ENCODE results near the gene ANXA6. TPM values are rescaled to one million over a fixed set of nuclear protein-coding genes. Genes with fewer than 3 reads are reported as not detected.
A peak's percentile ranks its signal among the peaks of the same experiment; 100 is the strongest.

The ANXA6 gene
- total and polyA plus RNA-seq, 8 donors, result 28.4 to 240 (median 88.2) TPM

DNA sequence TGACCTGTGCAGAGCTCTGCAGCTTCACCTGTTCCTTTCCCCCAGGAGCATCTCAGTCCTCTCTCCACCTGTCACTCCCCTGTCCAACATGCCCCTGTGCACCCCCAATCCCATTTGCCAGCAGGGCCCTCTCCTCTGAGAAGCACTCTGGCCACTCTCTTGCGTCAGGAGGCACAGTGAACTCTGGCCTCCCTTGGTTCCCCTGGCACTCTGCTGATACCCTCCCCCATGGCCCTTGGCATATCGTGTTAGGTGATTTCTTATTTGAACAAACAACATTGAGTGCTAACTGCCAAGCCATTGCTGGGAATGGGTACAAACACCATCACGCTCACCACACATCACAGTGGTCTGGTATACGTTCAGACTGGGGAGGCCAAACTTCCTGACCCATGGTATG is 55.8 kb downstream of the ANXA6 start:
- Histone ChIP-seq H3K27me3 (no peaks in the 10 kb centered on the region), H3K9me3 (no peaks in the 10 kb centered on the region), H3K36me3 (peaks cover 19 to 61% (median 57%) of the 10 kb centered on the region in 4 donors), H3K27ac (peak overlapping the region; percentile 55 to 86 (median 80)), H3K4me1 (peaks cover 35 to 86% (median 52%) of the 10 kb centered on the region in 4 donors), H3K4me3 (no peak overlapping the region)
- DNase-seq, result peak in 1 of 2 donors; percentile 81
- TF ChIP-seq, protein P1, sequence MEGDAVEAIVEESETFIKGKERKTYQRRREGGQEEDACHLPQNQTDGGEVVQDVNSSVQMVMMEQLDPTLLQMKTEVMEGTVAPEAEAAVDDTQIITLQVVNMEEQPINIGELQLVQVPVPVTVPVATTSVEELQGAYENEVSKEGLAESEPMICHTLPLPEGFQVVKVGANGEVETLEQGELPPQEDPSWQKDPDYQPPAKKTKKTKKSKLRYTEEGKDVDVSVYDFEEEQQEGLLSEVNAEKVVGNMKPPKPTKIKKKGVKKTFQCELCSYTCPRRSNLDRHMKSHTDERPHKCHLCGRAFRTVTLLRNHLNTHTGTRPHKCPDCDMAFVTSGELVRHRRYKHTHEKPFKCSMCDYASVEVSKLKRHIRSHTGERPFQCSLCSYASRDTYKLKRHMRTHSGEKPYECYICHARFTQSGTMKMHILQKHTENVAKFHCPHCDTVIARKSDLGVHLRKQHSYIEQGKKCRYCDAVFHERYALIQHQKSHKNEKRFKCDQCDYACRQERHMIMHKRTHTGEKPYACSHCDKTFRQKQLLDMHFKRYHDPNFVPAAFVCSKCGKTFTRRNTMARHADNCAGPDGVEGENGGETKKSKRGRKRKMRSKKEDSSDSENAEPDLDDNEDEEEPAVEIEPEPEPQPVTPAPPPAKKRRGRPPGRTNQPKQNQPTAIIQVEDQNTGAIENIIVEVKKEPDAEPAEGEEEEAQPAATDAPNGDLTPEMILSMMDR (IDR thresholded peaks at IDR 0.05), result no peak
- peak in 2 of 3 donors; percentile 43 to 55 for TF ChIP-seq POLR2AphosphoS5 (IDR thresholded peaks at IDR 0.05)
- intact Hi-C loops (cut with DNase I; ENCODE audit: low total_unique reads), result no loop called here
- 32 to 58% (median 58%) methylated on average over 4 of the region's 4 CpGs for WGBS, 5 donors

DNA sequence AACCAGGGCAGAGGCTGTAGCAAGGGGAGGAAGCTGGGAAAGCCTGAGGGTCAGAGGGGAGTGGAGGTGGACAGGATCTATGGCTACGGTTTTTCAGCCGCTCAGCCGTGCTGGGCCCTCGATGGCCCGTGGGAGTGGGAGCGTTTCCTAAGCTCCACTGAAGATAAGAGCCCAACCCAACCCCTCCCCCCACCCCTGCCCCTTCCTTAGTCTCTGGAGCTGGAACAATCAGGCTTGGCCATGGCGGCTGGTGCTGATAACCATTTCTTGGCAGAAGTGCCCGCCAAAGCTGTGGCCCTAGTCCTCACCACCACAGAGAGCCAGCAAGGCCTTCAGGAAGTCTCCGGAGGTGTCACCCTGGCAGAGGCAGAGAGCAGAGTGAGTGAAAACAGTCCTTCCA is 56.4 kb downstream of the ANXA6 start:
- intact Hi-C loops (cut with DNase I; ENCODE audit: low total_unique reads), result no loop called here
- no peaks in the 10 kb centered on the region for H3K27me3 ChIP-seq
- TF ChIP-seq, protein P1 (IDR thresholded peaks at IDR 0.05), result no peak
- peak in 1 of 3 donors; percentile 25 for TF ChIP-seq POLR2AphosphoS5 (IDR thresholded peaks at IDR 0.05)
- no peaks in the 10 kb centered on the region for H3K9me3 ChIP-seq
- peaks cover 19 to 55% (median 52%) of the 10 kb centered on the region in 4 donors for H3K36me3 ChIP-seq
- peak in 1 of 2 donors; percentile 81 for DNase-seq
- no peak overlapping the region for H3K4me3 ChIP-seq
- 20 to 55% (median 40%) methylated on average over 6 to 9 of the region's 9 CpGs for WGBS, 5 donors
- H3K4me1 ChIP-seq, result peaks cover 34 to 86% (median 51%) of the 10 kb centered on the region in 4 donors
- peak overlapping the region; percentile 55 to 86 (median 80) for H3K27ac ChIP-seq

DNA sequence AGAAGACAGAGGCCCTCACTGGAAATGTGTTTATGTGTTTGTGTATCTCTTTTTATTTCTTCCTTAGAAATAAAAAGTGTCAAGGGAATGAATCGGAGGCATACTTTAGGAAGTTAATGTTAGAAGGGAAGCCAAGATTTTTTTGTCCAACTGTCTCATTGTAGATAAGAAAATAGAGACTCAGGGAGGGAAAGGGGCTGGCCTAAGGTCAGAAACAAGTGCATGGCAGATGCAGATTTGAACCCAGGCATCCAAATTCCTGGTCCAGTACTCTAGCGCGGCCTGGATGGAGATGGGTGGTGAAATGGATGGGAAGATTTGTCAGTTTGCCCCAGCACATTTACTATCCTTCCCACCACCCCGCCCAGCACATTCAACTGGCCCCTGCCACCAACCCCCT is 56.9 kb downstream of the ANXA6 start:
- TF ChIP-seq EP300 (IDR thresholded peaks at IDR 0.05) (no peak), POLR2A (IDR thresholded peaks at IDR 0.05) (no peak), POLR2AphosphoS5 (IDR thresholded peaks at IDR 0.05) (no peak)
- TF ChIP-seq, protein P1 (IDR thresholded peaks at IDR 0.05), result no peak

DNA sequence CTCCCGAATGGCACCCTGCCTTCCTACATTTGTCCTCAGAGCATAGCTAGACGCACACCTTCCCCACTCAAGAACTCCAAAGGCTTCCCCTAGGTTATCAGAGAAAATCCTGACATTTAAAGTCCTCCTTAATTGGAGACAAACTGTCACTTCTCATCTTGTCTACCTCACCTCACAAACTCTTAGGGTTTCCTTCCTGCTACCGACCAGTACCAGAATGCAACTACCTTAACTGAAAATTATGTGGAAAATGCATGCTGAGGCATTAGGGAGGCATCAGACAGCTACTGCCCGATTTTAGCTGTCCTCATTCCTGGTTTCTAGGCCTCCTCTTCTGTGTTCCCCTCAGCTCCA is 58.8 kb downstream of the ANXA6 start:
- Histone ChIP-seq H3K4me1 (peaks cover 48 to 89% (median 63%) of the 10 kb centered on the region in 4 donors), H3K9me3 (no peaks in the 10 kb centered on the region), H3K4me3 (no peak overlapping the region), H3K27ac (peak overlapping the region in 3 of 5 donors; percentile 19 to 86 (median 80)), H3K36me3 (peaks cover 14 to 36% (median 33%) of the 10 kb centered on the region in 4 donors), H3K27me3 (no peaks in the 10 kb centered on the region)
- TF ChIP-seq EP300 (IDR thresholded peaks at IDR 0.05), result no peak
- no peak for TF ChIP-seq POLR2A (IDR thresholded peaks at IDR 0.05)
- TF ChIP-seq, protein P1 (IDR thresholded peaks at IDR 0.05), result no peak
- TF ChIP-seq POLR2AphosphoS5 (IDR thresholded peaks at IDR 0.05), result no peak
- WGBS, 5 donors, result 49 to 73% (median 71%) methylated on average over 4 of the region's 4 CpGs
- intact Hi-C loops (cut with DNase I; ENCODE audit: low total_unique reads), result no loop called here
- DNase-seq, result no peak

More for the DNA sequence above, 56.9 kb downstream of the ANXA6 start:
- peaks cover 19 to 52% (median 50%) of the 10 kb centered on the region in 4 donors for H3K36me3 ChIP-seq
- no peak for DNase-seq
- no peak overlapping the region for H3K4me3 ChIP-seq
- H3K27ac ChIP-seq, result peak overlapping the region; percentile 55 to 86 (median 80)
- intact Hi-C loops (cut with DNase I; ENCODE audit: low total_unique reads), result no loop called here
- 83 to 86% (median 85%) methylated on average over 4 of the region's 4 CpGs for WGBS, 5 donors
- H3K9me3 ChIP-seq, result no peaks in the 10 kb centered on the region
- H3K4me1 ChIP-seq, result peaks cover 34 to 86% (median 51%) of the 10 kb centered on the region in 4 donors
- no peaks in the 10 kb centered on the region for H3K27me3 ChIP-seq

Measured in stomach (tissue), 9 donors.